Spleen (tissue), 11 donors: ENCODE measurements around the gene TSPO. TPM values are rescaled to one million over a fixed set of nuclear protein-coding genes. Genes with fewer than 3 reads are reported as not detected.

Source experiments
- DNase-seq: peaks from one replicate; pipeline ENCODE4 v3.0.0-alpha.2; 2020
- H3K27ac ChIP-seq, 8 donors: fragments of 200-600 bp; sonication (generic) in 7 of 8; 1 replicate in 4 of 8; 2 replicates in 4 of 8; pipeline versions ENCODE4 v1.5.0 to v1.8.0; 2016 to 2021; ENCODE audit warnings: inconsistent platforms in 4 of 8, mild to moderate bottlenecking in 4 of 8, moderate library complexity in 1 of 8
- H3K27me3 ChIP-seq, 7 donors: fragments of 200-600 bp; sonication (generic) in 6 of 7; replicated peaks in 1 of 7; 1 replicate in 4 of 7; 2 replicates in 3 of 7; pipeline versions ENCODE4 v1.5.0 to v1.8.0; 2016 to 2021; ENCODE audit warnings: inconsistent platforms in 3 of 7, mild to moderate bottlenecking in 1 of 7
- H3K36me3 ChIP-seq, 6 donors: fragments of 200-600 bp; sonication (generic) in 5 of 6; 1 replicate in 4 of 6; 2 replicates in 2 of 6; pipeline versions ENCODE4 v1.5.0 to v1.8.0; 2016 to 2021; ENCODE audit warnings: inconsistent platforms in 2 of 6
- H3K4me1 ChIP-seq, 6 donors: fragments of 200-600 bp; sonication (generic) in 5 of 6; 1 replicate in 3 of 6; 2 replicates in 3 of 6; pipeline versions ENCODE4 v1.5.0 to v1.8.0; 2016 to 2021; ENCODE audit warnings: inconsistent platforms in 3 of 6
- H3K4me3 ChIP-seq, 8 donors: fragments of 200-600 bp; sonication (generic) in 7 of 8; 1 replicate in 4 of 8; 2 replicates in 4 of 8; pipeline versions ENCODE4 v1.5.0 to v1.8.0; 2016 to 2021; ENCODE audit warnings: inconsistent platforms in 4 of 8, mild to moderate bottlenecking in 4 of 8, moderate library complexity in 2 of 8
- H3K9me3 ChIP-seq, 8 donors: fragments of 200-600 bp; sonication (generic) in 7 of 8; 1 replicate in 4 of 8; 2 replicates in 4 of 8; pipeline versions ENCODE4 v1.5.0 to v1.8.0; 2016 to 2021; ENCODE audit warnings: inconsistent platforms in 4 of 8
- CTCF ChIP-seq, 11 experiments: fragments of 200-600 bp in 7 of 11; fragments of 450-650 bp in 4 of 11; sonication (generic) in 4 of 11; IDR thresholded peaks in 8 of 11; conservative IDR thresholded peaks in 3 of 11; 1 replicate in 7 of 11; 2 replicates in 4 of 11; pipeline versions ENCODE4 v1.4.0 to v1.8.0; 2016 to 2021; ENCODE audit warnings: antibody characterized with exemption in 11 of 11, inconsistent platforms in 4 of 11, mild to moderate bottlenecking in 1 of 11
- POLR2A ChIP-seq, 3 donors: fragments of 450-650 bp; IDR thresholded peaks; one replicate each; pipeline ENCODE4 v1.5.1; 2017; ENCODE audit warnings: antibody characterized with exemption in 3 of 3, mild to moderate bottlenecking in 1 of 3
- POLR2AphosphoS5 ChIP-seq, 3 donors: sonication (generic); formaldehyde crosslinking; IDR thresholded peaks; one replicate each; pipeline ENCODE4 v1.5.1; 2017; ENCODE audit warnings: antibody characterized with exemption in 3 of 3
- WGBS, 5 donors: extraction: QIAGEN DNeasy Blood & Tissue Kit in 3 of 5; methylation state at CpG; one replicate each; pipeline versions ENCODE4 v1.1.5 to v1.1.7; 2013 to 2018; 5-methylcytosine and 5-hydroxymethylcytosine counted together
- intact Hi-C: fragments of 100-400 bp; cut with DNase I; formaldehyde crosslinking; loops from one replicate; pipeline ENCODE4 v1.15.0; 2023; ENCODE audit warnings: low total_unique reads
- polyA plus RNA-seq, 3 donors: library from polyadenylated mRNA; stranded (reverse); fragments of 200-250 nt; gene quantifications; one replicate each; pipeline ENCODE4 v1.2.1, GENCODE V29; 2013
- total RNA-seq, 7 donors: library from RNA; depleted of rRNA in 3 of 7; stranded (reverse); fragments of >200 nt in 3 of 7; fragmentation: NEBNext Ultra II Directional in 4 of 7; extraction: Animal tissue kit (Norgen Biotek cat#: 25700) in 4 of 7; gene quantifications; one replicate each; pipeline versions ENCODE4 v1.1.0 to v1.2.1, GENCODE V29; 2016 to 2021
- donor health status: healthy with polysubstance abuse.
- donor health status: DM: no; HTN: no; CAD: no; lungs with moderate emphysema.
- donor health status: DM: no; HTN: no; CAD: no.
- donor health status: Bipolar disorder and iron deficiency.
- donor health status: healthy.
- donor health status: DM: no; HTN: no; CAD: no.
- donor health status: DM: yes; HTN: yes; CAD: no.

TSPO gene
- total and polyA plus RNA-seq, 10 donors, result 90.1 to 596 (median 152) TPM

- Histone ChIP-seq H3K9me3 (no peaks in the 10 kb centered on the region), H3K36me3 (peaks cover 0 to 82% (median 34%) of the 10 kb centered on the region in 6 donors), H3K4me1 (peaks cover 4 to 16% (median 12%) of the 10 kb centered on the region in 6 donors), H3K27ac (no peak overlapping the region), H3K27me3 (no peaks in the 10 kb centered on the region), H3K4me3 (no peak overlapping the region)
- no peak for DNase-seq
- intact Hi-C loops, result no loop called here
- 93 to 98% (median 96%) methylated on average over 15 to 25 of the region's 25 CpGs for WGBS, 5 donors
- TF ChIP-seq CTCF (IDR thresholded peaks at IDR 0.05 in 8 of 11, conservative IDR thresholded peaks at IDR 0.05 in 3 of 11), result no peak
- no peak for TF ChIP-seq POLR2AphosphoS5 (IDR thresholded peaks at IDR 0.05)
- TF ChIP-seq POLR2A (IDR thresholded peaks at IDR 0.05), result no peak
These were observed 28.0 kb downstream of the TSPO start for GRCh38 chr22:43179146-43179910.

DNA sequence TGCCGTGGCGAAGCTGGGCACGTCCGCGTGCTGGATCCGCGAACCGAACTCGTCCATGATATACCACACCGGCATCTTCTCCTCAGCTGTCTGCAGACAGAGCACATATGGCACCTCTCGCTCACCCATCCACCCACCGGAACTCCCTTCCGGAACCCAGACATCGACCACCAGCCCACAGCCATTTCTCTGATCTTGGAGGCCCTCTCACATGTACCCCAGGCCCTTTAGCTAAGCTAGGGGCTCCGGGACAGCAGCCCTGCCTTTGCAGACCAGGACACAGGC, 28.5 kb downstream of the TSPO start:
- no peaks in the 10 kb centered on the region for H3K9me3 ChIP-seq
- no peak for DNase-seq

DNA sequence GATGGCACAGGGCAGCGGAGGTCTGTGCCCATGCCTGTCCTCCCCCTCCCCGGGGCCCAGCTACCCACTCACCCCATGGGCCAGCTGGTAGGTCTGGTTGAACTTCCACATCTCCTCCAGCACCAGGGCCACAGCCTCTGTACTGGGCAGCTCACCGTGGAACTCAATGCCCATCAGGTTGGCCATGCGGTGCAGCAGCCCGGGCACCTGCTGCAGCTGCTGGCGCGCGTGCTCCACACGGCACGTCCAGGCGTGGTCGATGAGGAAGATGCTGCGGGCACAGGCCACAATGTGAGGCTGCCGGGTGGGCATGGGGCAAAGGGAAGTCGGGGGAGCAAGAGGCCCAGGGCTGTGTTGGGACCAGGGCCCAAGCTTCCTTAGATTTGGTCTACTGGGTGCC, 29.3 kb downstream of the TSPO start:
- H3K36me3 ChIP-seq, result peaks cover 0 to 68% (median 23%) of the 10 kb centered on the region in 6 donors
- no peaks in the 10 kb centered on the region for H3K27me3 ChIP-seq
- H3K4me3 ChIP-seq, result no peak overlapping the region
- TF ChIP-seq POLR2A (IDR thresholded peaks at IDR 0.05) (no peak), POLR2AphosphoS5 (IDR thresholded peaks at IDR 0.05) (peak in 1 of 3 donors; percentile 11)
- H3K9me3 ChIP-seq, result no peaks in the 10 kb centered on the region
- no peak for DNase-seq
- no peak overlapping the region for H3K27ac ChIP-seq
- intact Hi-C loops, result no loop called here
- 89 to 97% (median 94%) methylated on average over 15 of the region's 15 CpGs for WGBS, 5 donors
- H3K4me1 ChIP-seq, result peaks cover 9 to 30% (median 23%) of the 10 kb centered on the region in 6 donors

More for the DNA sequence above, 28.5 kb downstream of the TSPO start:
- Histone ChIP-seq H3K4me3 (no peak overlapping the region), H3K27ac (no peak overlapping the region), H3K4me1 (peaks cover 9 to 22% (median 17%) of the 10 kb centered on the region in 6 donors), H3K36me3 (peaks cover 0 to 76% (median 29%) of the 10 kb centered on the region in 6 donors), H3K27me3 (no peaks in the 10 kb centered on the region)
- 96 to 98% (median 97%) methylated on average over 15 of the region's 15 CpGs for WGBS, 5 donors
- intact Hi-C loops, result no loop called here
- no peak for TF ChIP-seq CTCF (IDR thresholded peaks at IDR 0.05 in 8 of 11, conservative IDR thresholded peaks at IDR 0.05 in 3 of 11)
- TF ChIP-seq POLR2AphosphoS5 (IDR thresholded peaks at IDR 0.05), result no peak
- no peak for TF ChIP-seq POLR2A (IDR thresholded peaks at IDR 0.05)

- Histone ChIP-seq H3K9me3 (no peaks in the 10 kb centered on the region), H3K27me3 (no peaks in the 10 kb centered on the region), H3K36me3 (peaks cover 0 to 61% (median 23%) of the 10 kb centered on the region in 6 donors), H3K4me3 (no peak overlapping the region), H3K4me1 (peaks cover 9 to 38% (median 31%) of the 10 kb centered on the region in 6 donors), H3K27ac (no peak overlapping the region)
- 86 to 95% (median 91%) methylated on average over 6 to 13 of the region's 13 CpGs for WGBS, 5 donors
- intact Hi-C loops, result no loop called here
- no peak for DNase-seq
- TF ChIP-seq POLR2A (IDR thresholded peaks at IDR 0.05), result no peak
- no peak for TF ChIP-seq CTCF (IDR thresholded peaks at IDR 0.05 in 8 of 11, conservative IDR thresholded peaks at IDR 0.05 in 3 of 11)
- TF ChIP-seq POLR2AphosphoS5 (IDR thresholded peaks at IDR 0.05), result no peak
These were observed 30.1 kb downstream of the TSPO start for GRCh38 chr22:43181321-43182076.
